Endometrial microvascular endothelial cells (primary cell): ENCODE data around the gene ACTN2. TPM values are rescaled to one million over a fixed set of nuclear protein-coding genes. Genes with fewer than 3 reads are reported as not detected.

ENCODE experiments used
- in situ Hi-C: cut with HindIII; loops from 2 replicates; pipeline ENCODE4 v1.10.0; 2017; ENCODE audit warnings: low sequenced_read_pairs, low pct_unique_long_range_greater_than_20kb; ENCODE audit errors: inconsistent ontology term
- total RNA-seq: library from RNA; depleted of rRNA; stranded (reverse); fragments of >200 nt; gene quantifications from one replicate; pipeline ENCODE4 v1.2.3, GENCODE V29; 2015; ENCODE audit errors: inconsistent ontology term

ACTN2 gene
- total RNA-seq, 1 donor from 2014 or later = not detected

DNA sequence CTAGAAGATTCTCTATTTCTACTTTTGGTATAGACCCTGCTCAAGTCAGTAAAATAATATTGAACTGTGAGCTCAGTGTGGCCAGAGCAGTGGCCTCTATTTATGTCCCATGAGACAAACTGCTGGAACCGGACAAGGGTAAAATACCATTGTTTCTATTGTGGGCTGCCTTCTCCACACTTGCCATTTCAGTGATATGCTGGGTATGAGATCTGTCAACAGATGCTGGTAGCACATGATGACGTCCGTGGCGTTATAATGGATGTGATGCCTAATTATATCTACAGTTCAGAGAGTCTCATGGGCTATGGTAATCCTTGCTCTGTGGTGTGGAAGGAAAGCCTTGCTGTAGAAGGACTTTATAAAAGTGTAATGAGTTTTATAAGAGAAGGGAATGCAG lies 2.4 kb downstream of the ACTN2 start:
- in situ Hi-C loops = no loop called here

- in situ Hi-C loops = no loop called here
Measured at GRCh38 chr1:236689713-236690569, 3.6 kb downstream of the ACTN2 start.

- in situ Hi-C loops = no loop called here
Measured at GRCh38 chr1:236691348-236691747, 5.0 kb downstream of the ACTN2 start.

DNA sequence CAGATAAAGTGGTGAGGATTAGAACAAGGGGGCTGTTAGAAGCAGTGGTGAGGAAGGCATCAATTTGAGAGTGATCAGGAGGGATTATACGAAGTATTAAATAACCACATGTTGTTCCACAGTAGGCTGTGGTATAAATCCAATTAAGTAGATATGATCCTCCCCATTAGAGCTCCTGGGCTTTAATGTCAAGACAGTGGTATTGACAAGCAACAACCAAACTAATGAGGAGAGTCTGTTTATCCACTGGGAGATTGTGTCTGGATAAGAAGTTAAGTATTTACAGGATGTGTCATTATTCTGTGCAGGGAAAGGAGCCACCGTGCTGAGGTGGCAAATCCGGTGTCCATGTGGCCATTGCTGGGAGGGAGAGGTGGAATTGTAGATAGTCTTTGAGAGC lies 5.8 kb downstream of the ACTN2 start:
- in situ Hi-C loops = no loop called here

- in situ Hi-C loops = no loop called here
Measured at GRCh38 chr1:236692742-236693141, 6.4 kb downstream of the ACTN2 start.

- in situ Hi-C loops = no loop called here
Measured at GRCh38 chr1:236699366-236699765, 13.1 kb downstream of the ACTN2 start.

DNA sequence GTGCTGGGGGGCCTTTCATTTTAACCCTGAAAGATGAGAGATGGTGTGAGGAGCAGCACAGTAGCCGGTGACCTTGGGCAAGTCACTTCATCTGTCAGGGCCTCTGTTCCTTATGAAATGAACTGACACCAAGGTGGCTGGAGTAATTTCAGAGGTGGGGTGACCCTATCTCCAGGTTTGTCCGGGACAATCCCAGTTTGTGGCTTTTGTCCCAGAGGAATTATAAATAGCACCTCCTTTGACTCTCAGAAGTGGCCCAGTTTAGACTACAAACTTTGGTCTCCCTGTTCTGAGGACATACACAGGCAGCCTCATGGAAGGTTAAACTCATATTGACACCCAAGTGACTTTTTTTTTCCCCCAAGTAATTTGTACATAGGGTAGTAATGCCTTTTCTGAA lies 14.6 kb downstream of the ACTN2 start:
- in situ Hi-C loops = no loop called here

DNA sequence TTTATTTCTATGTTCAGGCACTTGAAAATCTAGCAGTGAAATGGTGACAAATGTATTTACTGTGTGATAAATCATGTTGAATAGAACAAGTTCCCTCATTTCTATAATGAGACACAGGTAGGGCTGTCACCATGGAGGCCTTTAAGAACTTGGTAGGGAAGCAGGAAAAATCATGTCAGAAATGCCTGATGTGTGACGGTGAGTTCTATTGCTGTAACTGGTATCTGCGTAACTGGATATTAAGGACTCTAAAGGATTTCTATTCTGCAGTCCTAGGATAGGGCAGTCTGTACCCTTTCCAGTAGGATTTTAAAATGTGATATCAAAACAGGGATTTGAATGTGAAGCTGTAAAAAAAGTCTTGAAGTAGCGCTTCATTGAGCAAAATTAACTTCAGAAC lies 15.5 kb downstream of the ACTN2 start:
- in situ Hi-C loops = no loop called here

DNA sequence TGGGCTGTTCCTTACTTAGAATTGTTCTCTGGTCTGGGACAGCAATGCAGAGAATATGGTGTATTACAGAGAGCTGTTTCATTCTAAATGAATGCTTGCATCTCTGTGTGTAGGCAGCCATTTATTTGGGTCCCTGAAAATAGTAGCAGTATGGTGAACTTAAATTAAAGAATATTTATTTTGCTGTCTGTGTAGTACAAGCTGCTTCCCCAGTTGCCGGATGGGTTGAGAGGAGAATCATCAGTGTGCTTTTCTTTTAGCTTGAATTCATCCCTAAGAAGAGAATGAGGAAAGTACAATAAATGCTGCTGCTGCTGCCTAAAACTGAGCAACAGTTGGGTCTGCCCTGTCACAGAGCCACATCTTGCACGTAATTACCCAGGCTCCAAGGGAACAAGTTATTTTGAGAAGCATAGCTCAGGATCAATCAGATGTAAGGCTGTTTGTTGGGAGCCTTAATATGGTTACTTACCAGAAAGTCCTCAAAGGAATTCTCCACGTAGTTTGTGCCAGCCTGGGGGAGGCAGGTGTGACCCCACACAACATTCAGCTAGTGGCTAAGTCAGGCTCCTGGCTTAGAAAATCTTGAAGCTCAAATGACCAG lies 16.6 kb downstream of the ACTN2 start:
- in situ Hi-C loops = no loop called here

- in situ Hi-C loops = no loop called here
Measured at GRCh38 chr1:236705771-236706170, 19.5 kb downstream of the ACTN2 start.

- in situ Hi-C loops = no loop called here
Measured at GRCh38 chr1:236706183-236706582, 19.9 kb downstream of the ACTN2 start.

DNA sequence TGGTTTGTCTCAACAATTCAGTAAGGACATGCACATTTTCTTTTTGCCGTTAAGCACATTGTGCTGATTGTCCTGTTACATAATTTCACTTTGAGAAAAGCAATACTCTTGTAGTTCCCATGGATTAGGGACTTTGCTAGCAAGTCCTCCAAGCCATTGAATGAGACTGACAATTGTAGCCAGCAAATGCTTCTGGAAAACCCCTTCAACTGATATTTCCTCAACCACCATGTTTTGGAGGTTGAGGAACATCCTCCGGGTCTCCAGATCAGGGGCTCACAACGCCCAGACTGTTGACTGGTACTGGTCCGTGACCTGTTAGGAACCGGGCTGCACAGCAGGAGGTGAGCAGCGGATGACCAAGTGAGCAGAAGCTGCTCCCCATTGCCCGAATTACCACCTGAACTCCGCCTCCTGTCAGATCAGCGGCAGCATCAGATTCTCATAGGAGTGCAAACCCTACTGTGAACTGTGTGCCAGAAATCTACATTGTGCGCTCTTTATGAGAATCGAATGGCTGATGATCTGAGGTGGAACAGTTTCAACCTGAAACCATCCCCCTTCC lies 24.1 kb downstream of the ACTN2 start:
- in situ Hi-C loops = no loop called here

DNA sequence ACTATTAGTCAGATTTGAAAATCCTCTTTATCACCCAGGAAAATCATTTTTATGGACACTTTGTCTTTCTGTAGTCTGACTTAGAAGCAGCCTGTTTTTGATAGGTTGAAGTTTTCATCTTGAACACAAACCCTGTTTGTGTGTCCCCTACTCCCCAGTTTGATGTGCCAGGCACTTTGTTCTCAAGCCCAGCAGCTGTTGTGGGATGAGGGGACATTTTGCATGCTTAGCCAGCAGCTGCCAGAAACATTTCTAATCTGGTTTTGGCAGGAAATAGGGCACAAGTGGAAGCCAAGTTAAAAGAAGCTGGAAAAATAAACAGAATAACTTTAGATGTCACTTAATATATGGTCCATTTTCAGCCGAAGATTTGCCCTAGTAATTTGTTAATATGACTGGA lies 29.9 kb downstream of the ACTN2 start:
- in situ Hi-C loops = no loop called here

DNA sequence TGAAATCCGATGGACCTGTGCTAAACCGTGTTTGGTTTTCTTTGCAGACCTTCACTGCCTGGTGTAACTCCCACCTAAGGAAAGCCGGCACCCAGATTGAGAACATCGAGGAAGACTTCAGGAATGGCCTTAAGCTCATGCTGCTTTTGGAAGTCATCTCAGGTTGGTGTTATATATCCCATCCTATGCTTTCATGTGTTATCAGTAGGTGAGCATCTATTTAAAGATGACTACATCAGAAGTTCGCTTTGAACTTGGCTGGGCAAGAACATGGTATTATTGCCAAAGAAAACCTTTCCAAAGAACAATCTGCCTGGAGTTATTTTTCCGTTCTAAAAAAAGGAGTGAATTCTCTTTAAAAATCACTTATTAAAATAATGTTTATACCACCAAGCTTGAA lies 31.5 kb downstream of the ACTN2 start:
- in situ Hi-C loops = no loop called here

DNA sequence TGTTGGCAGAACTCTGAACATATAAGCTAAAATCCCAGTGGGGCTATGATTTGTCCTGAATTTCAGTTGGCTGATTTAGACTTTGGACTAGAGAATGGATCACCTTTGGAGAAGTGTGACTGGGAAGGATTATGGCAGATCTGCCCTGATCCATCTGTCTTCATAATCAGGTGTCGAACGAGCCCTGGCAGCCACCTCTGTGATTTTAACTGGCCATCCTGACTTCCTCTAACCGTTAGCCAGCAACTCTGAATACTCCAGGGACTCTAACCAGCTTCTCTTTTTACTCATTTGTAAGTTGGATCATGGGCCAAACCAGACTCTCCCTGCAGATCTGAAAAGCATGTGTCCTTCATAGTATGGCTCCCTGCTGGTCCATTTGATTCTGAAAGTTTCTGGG lies 32.0 kb downstream of the ACTN2 start:
- in situ Hi-C loops = no loop called here

GRCh38 chr1:236720206-236720605 lies 33.9 kb downstream of the ACTN2 start:
- in situ Hi-C loops = no loop called here

DNA sequence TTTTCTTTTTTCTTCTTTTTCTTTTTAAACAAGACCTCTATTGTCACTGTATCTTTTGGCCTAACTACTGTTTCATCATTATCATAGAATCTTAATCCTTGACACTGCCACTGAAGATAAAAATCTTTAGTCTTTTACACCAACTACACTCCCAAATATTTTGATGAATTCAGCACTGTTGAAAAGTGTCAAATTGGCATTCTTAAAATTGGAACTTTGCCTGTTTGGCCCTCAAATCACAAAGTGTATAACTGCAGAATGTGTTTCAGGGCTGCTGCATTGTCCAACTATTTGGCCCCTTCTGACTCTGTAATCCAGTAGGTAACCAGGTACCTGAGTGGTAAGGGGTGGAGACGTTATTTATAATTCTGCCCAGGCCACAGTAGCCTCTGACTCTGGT lies 34.3 kb downstream of the ACTN2 start:
- in situ Hi-C loops = no loop called here

GRCh38 chr1:236724049-236724448 lies 37.8 kb downstream of the ACTN2 start:
- in situ Hi-C loops = no loop called here

- in situ Hi-C loops = no loop called here
Measured at GRCh38 chr1:236724506-236724905, 38.2 kb downstream of the ACTN2 start.

GRCh38 chr1:236725668-236726067 lies 39.4 kb downstream of the ACTN2 start:
- in situ Hi-C loops = no loop called here
